H1 (cell line): ENCODE results near the gene TOGARAM1. TPM values are rescaled to one million over a fixed set of nuclear protein-coding genes. Genes with fewer than 3 reads are reported as not detected.

Experiments used
- HDAC2 ChIP-seq, 2 experiments: fragments of 300-600 bp in 1 of 2; sonication (generic) in 1 of 2; IDR thresholded peaks; 2 replicates each; pipeline ENCODE4 v1.6.1; 2011 to 2012; ENCODE audit warnings: low read depth in 2 of 2, low read length in 2 of 2, mild to moderate bottlenecking in 2 of 2, moderate library complexity in 2 of 2, borderline replicate concordance in 1 of 2, inconsistent platforms in 1 of 2
- JUN ChIP-seq: IDR thresholded peaks from 2 replicates; pipeline ENCODE4 v1.6.1; 2011; ENCODE audit warnings: low read depth, mild to moderate bottlenecking, improper control_type of control experiment, low read length
- JUND ChIP-seq: IDR thresholded peaks from 2 replicates; pipeline ENCODE4 v1.6.1; 2011; ENCODE audit warnings: mild to moderate bottlenecking, improper control_type of control experiment, low read length
- RAD21 ChIP-seq, 2 experiments: IDR thresholded peaks in 1 of 2; conservative IDR thresholded peaks in 1 of 2; 2 replicates each; pipeline ENCODE4 v1.6.1; 2011; ENCODE audit warnings: low read depth in 2 of 2, low read length in 2 of 2, improper control_type of control experiment in 1 of 2, inconsistent platforms in 1 of 2, mild to moderate bottlenecking in 1 of 2, moderate library complexity in 1 of 2
- RBBP5 ChIP-seq: IDR thresholded peaks from 2 replicates; pipeline ENCODE4 v1.7.1; 2012; ENCODE audit warnings: low read depth, mild to moderate bottlenecking, inconsistent platforms, low read length, moderate library complexity, borderline replicate concordance
- RNF2 ChIP-seq: fragments of 200-900, 300-1000 bp; sonication (generic); IDR thresholded peaks from 2 replicates; pipeline ENCODE4 v1.7.1; 2016; ENCODE audit warnings: borderline replicate concordance, low read depth, mild to moderate bottlenecking, antibody characterized with exemption, low read length; ENCODE audit not compliant: poor library complexity, severe bottlenecking; ENCODE audit errors: missing control alignments
- SAP30 ChIP-seq: fragments of 300-600 bp; sonication (generic); IDR thresholded peaks from 2 replicates; pipeline ENCODE4 v1.7.1; 2012; ENCODE audit warnings: low read length, moderate library complexity, mild to moderate bottlenecking, inconsistent platforms; ENCODE audit not compliant: insufficient read depth, insufficient replicate concordance
- SIN3A ChIP-seq, 2 experiments: IDR thresholded peaks in 1 of 2; conservative IDR thresholded peaks in 1 of 2; 2 replicates each; pipeline ENCODE4 v1.6.1; 2011 to 2012; ENCODE audit warnings: low read length in 2 of 2, improper control_type of control experiment in 1 of 2, low read depth in 1 of 2, mild to moderate bottlenecking in 1 of 2
- SP1 ChIP-seq: IDR thresholded peaks from 2 replicates; pipeline ENCODE4 v1.6.1; 2011; ENCODE audit warnings: low read depth, low read length
- SUZ12 ChIP-seq: fragments of 200-600 bp; sonication (generic); IDR thresholded peaks from 2 replicates; pipeline ENCODE4 v1.6.1; 2012; ENCODE audit warnings: mild to moderate bottlenecking, inconsistent platforms, low read length, moderate library complexity, mixed read lengths
- TAF7 ChIP-seq: optimal IDR thresholded peaks from 2 replicates; pipeline ENCODE3; 2011; ENCODE audit warnings: low read depth, mild to moderate bottlenecking, inconsistent platforms, low read length, moderate library complexity, borderline replicate concordance
- ZNF274 ChIP-seq: IDR thresholded peaks from 2 replicates; pipeline ENCODE4 v1.7.0; 2012; ENCODE audit warnings: low read length, borderline replicate concordance; ENCODE audit errors: extremely low read depth
- polyA plus RNA-seq, 7 experiments: library from polyadenylated mRNA; depleted of rRNA in 3 of 7; stranded (reverse) in 5 of 7; unstranded in 2 of 7; fragments of >200 nt in 5 of 7; fragments of 200-250 nt in 2 of 7; gene quantifications; 1 replicate in 5 of 7; 2 replicates in 1 of 7; 4 replicates in 1 of 7; pipeline versions ENCODE4 v1.2.1 to v1.2.3, GENCODE V29; 2011 to 2013; ENCODE audit warnings: missing spikeins in 2 of 7, mixed read lengths in 2 of 7
- total RNA-seq: library from RNA; stranded (reverse); fragmentation: NEBNext Ultra II Directional; extraction: Animal tissue kit (Norgen Biotek cat#: 25700); gene quantifications from 2 replicates; pipeline ENCODE4 v1.2.1, GENCODE V29; 2021
- TF ChIP-seq, protein P1 (sequence below): IDR thresholded peaks from 2 replicates; pipeline ENCODE4 v1.6.1; 2012; ENCODE audit warnings: low read length, inconsistent platforms
- TF ChIP-seq, protein P2 (sequence below): IDR thresholded peaks from 2 replicates; pipeline ENCODE4 v1.6.1; 2011; ENCODE audit warnings: low read depth, mild to moderate bottlenecking, low read length; ENCODE audit not compliant: insufficient read depth

Gene TOGARAM1
- total and polyA plus RNA-seq, 2 of the 8 experiments (the other 6 are each of a cell fraction or from before 2014, with no cell fraction given), result 2.5 to 6.8 TPM

DNA sequence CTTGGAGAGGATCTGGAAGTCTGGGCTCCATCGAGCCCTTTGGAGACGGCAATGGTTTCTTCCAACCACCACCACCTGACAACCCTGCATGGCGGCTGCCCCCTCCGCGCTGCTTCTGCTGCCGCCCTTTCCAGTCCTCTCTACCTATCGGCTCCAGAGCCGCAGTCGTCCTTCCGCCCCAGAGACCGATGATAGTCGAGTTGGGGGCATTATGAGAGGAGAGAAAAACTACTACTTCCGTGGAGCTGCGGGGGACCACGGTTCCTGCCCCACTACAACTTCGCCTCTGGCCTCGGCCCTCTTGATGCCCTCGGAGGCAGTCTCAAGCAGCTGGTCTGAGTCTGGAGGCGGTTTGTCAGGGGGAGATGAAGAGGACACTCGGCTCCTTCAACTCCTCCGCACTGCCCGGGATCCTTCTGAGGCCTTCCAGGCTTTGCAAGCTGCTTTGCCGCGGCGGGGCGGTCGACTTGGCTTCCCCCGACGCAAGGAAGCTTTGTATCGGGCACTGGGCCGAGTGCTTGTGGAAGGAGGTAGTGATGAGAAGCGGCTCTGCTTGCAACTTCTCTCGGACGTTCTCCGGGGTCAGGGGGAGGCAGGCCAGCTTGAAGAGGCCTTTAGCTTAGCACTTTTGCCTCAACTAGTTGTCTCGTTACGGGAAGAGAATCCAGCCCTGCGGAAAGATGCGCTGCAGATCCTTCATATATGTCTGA lies 499 bp downstream of the TOGARAM1 start (continued):
- TF ChIP-seq ZNF274 (no peak), TAF7 (peak; percentile 65), RAD21 (IDR thresholded peaks at IDR 0.05 in 1 of 2, conservative IDR thresholded peaks at IDR 0.05 in 1 of 2; ENCODE audit: low read depth in 2 of 2, low read length in 2 of 2) (no peak), RNF2 (no peak), RBBP5 (no peak; the same call in 1 of the 2 replicates), SUZ12 (no peak), SIN3A (conservative IDR thresholded peaks at IDR 0.05 in 1 of 2, IDR thresholded peaks at IDR 0.05 in 1 of 2; ENCODE audit: low read depth in 1 of 2, low read length in 2 of 2) (peak; percentile 46 to 83; a peak in 3 of 4 replicates), JUN (no peak), HDAC2 (IDR thresholded peaks at IDR 0.05; ENCODE audit: borderline replicate concordance in 1 of 2, low read depth in 2 of 2, low read length in 2 of 2) (peak in 1 of 2 experiments; percentile 53; a peak in 1 of 4 replicates), SAP30 (peak; percentile 91), JUND (no peak), SP1 (no peak)
- TF ChIP-seq, protein P1, sequence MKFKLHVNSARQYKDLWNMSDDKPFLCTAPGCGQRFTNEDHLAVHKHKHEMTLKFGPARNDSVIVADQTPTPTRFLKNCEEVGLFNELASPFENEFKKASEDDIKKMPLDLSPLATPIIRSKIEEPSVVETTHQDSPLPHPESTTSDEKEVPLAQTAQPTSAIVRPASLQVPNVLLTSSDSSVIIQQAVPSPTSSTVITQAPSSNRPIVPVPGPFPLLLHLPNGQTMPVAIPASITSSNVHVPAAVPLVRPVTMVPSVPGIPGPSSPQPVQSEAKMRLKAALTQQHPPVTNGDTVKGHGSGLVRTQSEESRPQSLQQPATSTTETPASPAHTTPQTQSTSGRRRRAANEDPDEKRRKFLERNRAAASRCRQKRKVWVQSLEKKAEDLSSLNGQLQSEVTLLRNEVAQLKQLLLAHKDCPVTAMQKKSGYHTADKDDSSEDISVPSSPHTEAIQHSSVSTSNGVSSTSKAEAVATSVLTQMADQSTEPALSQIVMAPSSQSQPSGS, result no peak
- TF ChIP-seq, protein P2, sequence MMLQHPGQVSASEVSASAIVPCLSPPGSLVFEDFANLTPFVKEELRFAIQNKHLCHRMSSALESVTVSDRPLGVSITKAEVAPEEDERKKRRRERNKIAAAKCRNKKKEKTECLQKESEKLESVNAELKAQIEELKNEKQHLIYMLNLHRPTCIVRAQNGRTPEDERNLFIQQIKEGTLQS, result no peak
- TF ChIP-seq, all 59 proteins: peak for 7
